SK-N-SH (cell line): Measurements from ENCODE around the gene C16orf87. TPM values are rescaled to one million over a fixed set of nuclear protein-coding genes. Genes with fewer than 3 reads are reported as not detected.

ENCODE experiments used
- CTCF ChIA-PET: fragments of 300-600, 350-600 bp; formaldehyde crosslinking; extraction: SDS; loops from one replicate; lab custom pipeline; 2021; lab: Yijun Ruan, JAX
- POLR2A ChIA-PET: fragments of 350-600 bp; sonication (Branson Sonifier 250); formaldehyde crosslinking; extraction: SDS; loops from one replicate; lab custom pipeline; 2020; ENCODE audit warnings: antibody characterized with exemption, inconsistent platforms; lab: Yijun Ruan, JAX
- DNase-seq: peaks from one replicate; pipeline ENCODE4 v3.0.0; 2012
- H2AFZ ChIP-seq: fragments of 200-600 bp; sonication (generic); 2 replicates; pipeline ENCODE4 v1.8.1; 2016; ENCODE audit warnings: antibody characterized with exemption, mild to moderate bottlenecking, low read depth
- H3F3A ChIP-seq: fragments of 200-600 bp; sonication (generic); replicated peaks from 2 replicates; pipeline ENCODE3; 2016; ENCODE audit warnings: antibody characterized with exemption, mild to moderate bottlenecking; ENCODE audit not compliant: insufficient read depth
- H3K27ac ChIP-seq, 2 experiments: fragments of 200-500 bp in 1 of 2; fragments of 200-600 bp in 1 of 2; sonication (Bioruptor generic) in 1 of 2; sonication (generic), shearing (Covaris generic) in 1 of 2; 2 replicates each; pipeline versions ENCODE4 v1.5.1 to v1.6.1; 2014 to 2016; ENCODE audit warnings: low read depth in 2 of 2, inconsistent platforms in 1 of 2, low read length in 1 of 2, mild to moderate bottlenecking in 1 of 2, mixed read lengths in 1 of 2
- H3K27me3 ChIP-seq: fragments of 200-600 bp; sonication (generic), shearing (Covaris generic); 2 replicates; pipeline ENCODE4 v1.6.1; 2016; ENCODE audit warnings: mixed run types; ENCODE audit not compliant: insufficient read depth
- H3K36me3 ChIP-seq, 2 experiments: fragments of 200-500 bp in 1 of 2; fragments of 200-600 bp in 1 of 2; sonication (Bioruptor generic) in 1 of 2; sonication (generic) in 1 of 2; replicated peaks in 1 of 2; 2 replicates each; pipeline versions ENCODE3 to v1.5.1; 2014 to 2016; ENCODE audit warnings: low read length in 1 of 2, mild to moderate bottlenecking in 1 of 2; ENCODE audit not compliant: insufficient read depth in 2 of 2, control insufficient read depth in 1 of 2
- H3K4me1 ChIP-seq, 2 experiments: fragments of 200-500 bp in 1 of 2; fragments of 200-600 bp in 1 of 2; sonication (Bioruptor generic) in 1 of 2; sonication (generic), shearing (Covaris generic) in 1 of 2; 2 replicates each; pipeline versions ENCODE4 v1.5.1 to v1.6.1; 2014 to 2016; ENCODE audit warnings: low read depth in 1 of 2, low read length in 1 of 2, mixed run types in 1 of 2; ENCODE audit not compliant: insufficient read depth in 2 of 2, control insufficient read depth in 1 of 2
- H3K4me2 ChIP-seq: fragments of 200-600 bp; sonication (generic), shearing (Covaris generic); 2 replicates; pipeline ENCODE4 v1.6.1; 2017; ENCODE audit warnings: mixed run types
- H3K4me3 ChIP-seq, 2 experiments: fragments of 200-500 bp in 1 of 2; fragments of 200-600 bp in 1 of 2; sonication (Bioruptor generic) in 1 of 2; sonication (generic), shearing (Covaris generic) in 1 of 2; 2 replicates each; pipeline versions ENCODE4 v1.5.1 to v1.8.1; 2014 to 2016; ENCODE audit warnings: low read depth in 2 of 2, inconsistent platforms in 1 of 2, low read length in 1 of 2, mild to moderate bottlenecking in 1 of 2, mixed read lengths in 1 of 2, moderate library complexity in 1 of 2
- H3K79me2 ChIP-seq: fragments of 200-600 bp; sonication (generic); 2 replicates; pipeline ENCODE4 v1.8.1; 2017; ENCODE audit warnings: mild to moderate bottlenecking; ENCODE audit not compliant: insufficient read depth
- H3K9ac ChIP-seq: fragments of 200-600 bp; sonication (generic); 2 replicates; pipeline ENCODE4 v1.6.1; 2017; ENCODE audit warnings: mixed run types
- H3K9me2 ChIP-seq: fragments of 200-600 bp; sonication (generic); 2 replicates; pipeline ENCODE4 v1.6.1; 2017; ENCODE audit warnings: mixed run types
- H3K9me3 ChIP-seq: fragments of 200-600 bp; sonication (generic); 2 replicates; pipeline ENCODE4 v1.6.1; 2017; ENCODE audit warnings: mixed run types, mild to moderate bottlenecking, moderate library complexity
- H4K20me1 ChIP-seq: fragments of 200-600 bp; sonication (generic); 2 replicates; pipeline ENCODE4 v1.6.1; 2017; ENCODE audit warnings: mild to moderate bottlenecking, mixed run types; ENCODE audit not compliant: insufficient read depth
- CHD2 ChIP-seq: fragments of 150-350 bp; IDR thresholded peaks from 2 replicates; pipeline ENCODE4 v1.6.1; 2018; ENCODE audit warnings: low read length; ENCODE audit not compliant: partially characterized antibody
- CTCF ChIP-seq: fragments of 200-600 bp; sonication (generic); IDR thresholded peaks from 2 replicates; pipeline ENCODE4 v1.6.1; 2017; ENCODE audit warnings: antibody characterized with exemption, mild to moderate bottlenecking, moderate library complexity
- EP300 ChIP-seq, 2 experiments: IDR thresholded peaks; 2 replicates each; pipeline versions ENCODE4 v1.4.0 to v1.6.1; 2012; ENCODE audit warnings: borderline replicate concordance in 1 of 2, low read depth in 1 of 2, low read length in 1 of 2
- EZH2phosphoT487 ChIP-seq: fragments of 200-600 bp; sonication (generic); IDR thresholded peaks from 2 replicates; pipeline ENCODE4 v1.6.1; 2017; ENCODE audit warnings: low read depth, mixed run types, mild to moderate bottlenecking, antibody characterized with exemption, moderate library complexity, borderline replicate concordance
- FOXJ3 ChIP-seq: sonication (generic); formaldehyde crosslinking; IDR thresholded peaks from 2 replicates; pipeline ENCODE4 v1.5.1; 2020; ENCODE audit warnings: mild to moderate bottlenecking, missing genetic modification reagents
- FOXM1 ChIP-seq: IDR thresholded peaks from 2 replicates; pipeline ENCODE4 v1.4.0; 2012; ENCODE audit warnings: low read depth, mild to moderate bottlenecking
- GABPA ChIP-seq: IDR thresholded peaks from 2 replicates; pipeline ENCODE4 v1.4.0; 2012; ENCODE audit warnings: low read depth, mild to moderate bottlenecking
- IRF3 ChIP-seq: fragments of 150-350 bp; IDR thresholded peaks from 2 replicates; pipeline ENCODE4 v1.6.1; 2016; ENCODE audit warnings: mild to moderate bottlenecking, low read depth, low read length
- MEF2A ChIP-seq: IDR thresholded peaks from 2 replicates; pipeline ENCODE4 v1.4.0; 2012; ENCODE audit warnings: low read depth, borderline replicate concordance
- NRF1 ChIP-seq: IDR thresholded peaks from 2 replicates; pipeline ENCODE4 v1.6.1; 2012; ENCODE audit warnings: low read depth, mild to moderate bottlenecking, low read length
- PBX3 ChIP-seq: IDR thresholded peaks from 2 replicates; pipeline ENCODE4; 2012
- RAD21 ChIP-seq: IDR thresholded peaks from 2 replicates; pipeline ENCODE4 v1.6.1; 2012; ENCODE audit warnings: mild to moderate bottlenecking, low read length
- SMC3 ChIP-seq: IDR thresholded peaks from 2 replicates; pipeline ENCODE4 v1.6.1; 2012; ENCODE audit warnings: low read depth, low read length, improper control_type of control experiment
- TCF12 ChIP-seq: IDR thresholded peaks from 2 replicates; pipeline ENCODE4 v1.4.0; 2012
- USF1 ChIP-seq: IDR thresholded peaks from 2 replicates; pipeline ENCODE4 v1.4.0; 2012; ENCODE audit warnings: low read depth, borderline replicate concordance
- USF2 ChIP-seq: fragments of 150-350 bp; IDR thresholded peaks from 2 replicates; pipeline ENCODE4 v1.6.1; 2017; ENCODE audit warnings: antibody characterized with exemption, low read length, low read depth, borderline replicate concordance
- ZBTB33 ChIP-seq: IDR thresholded peaks from 2 replicates; pipeline ENCODE4 v1.4.0; 2012; ENCODE audit warnings: low read depth, borderline replicate concordance
- WGBS: methylation state at CpG from one replicate; pipeline ENCODE4 v1.1.6; 2017; ENCODE audit warnings: low lambda C conversion rate; 5-methylcytosine and 5-hydroxymethylcytosine counted together
- polyA plus RNA-seq, 3 experiments: library from polyadenylated mRNA; depleted of rRNA; stranded (reverse); fragments of >200 nt; gene quantifications; 2 replicates each; pipeline ENCODE4 v1.2.3, GENCODE V29; 2012

Gene C16orf87
- polyA plus RNA-seq, 1 of the 3 experiments (the other 2 are of a cell fraction), result 3.5 TPM

- no peaks in the 10 kb centered on the region for H3K27me3 ChIP-seq
- no peak overlapping the region for H3K9ac ChIP-seq
- H2AFZ ChIP-seq, result no peak overlapping the region
- H3K79me2 ChIP-seq, result no peaks in the 10 kb centered on the region
- no peak overlapping the region; a peak in 1 of 4 replicates for H3K4me3 ChIP-seq
- 0 out of 2 replicates have a peak, but pooled peaks cover 3% of the 10 kb centered on the region for H4K20me1 ChIP-seq
- H3K4me1 ChIP-seq, result no peaks in the 10 kb centered on the region; a peak in 1 of 4 replicates
- TF ChIP-seq EZH2phosphoT487, result no peak
- TF ChIP-seq CTCF, result peak; percentile 68
- no peak for TF ChIP-seq ZBTB33
- no peak for TF ChIP-seq CHD2
- no peak for TF ChIP-seq EP300 (IDR thresholded peaks at IDR 0.05; ENCODE audit: borderline replicate concordance in 1 of 2, low read depth in 1 of 2, low read length in 1 of 2)
- no peak for TF ChIP-seq MEF2A
- no peak for TF ChIP-seq USF2
- peak; percentile 62 for TF ChIP-seq RAD21
- TF ChIP-seq SMC3, result peak; percentile 58
- no peak for TF ChIP-seq FOXM1
- DNase-seq, result peak; percentile 44
- H3K27ac ChIP-seq, result no peak overlapping the region
- H3K9me3 ChIP-seq, result peaks cover 5% of the 10 kb centered on the region; the same call in 1 of the 2 replicates
- H3F3A ChIP-seq, result peaks cover 4% of the 10 kb centered on the region
- peaks cover 17% of the 10 kb centered on the region in 2 experiments for H3K36me3 ChIP-seq
- no peaks in the 10 kb centered on the region for H3K9me2 ChIP-seq
- 69% methylated on average over 5 of the region's 5 CpGs for WGBS
- no peak overlapping the region for H3K4me2 ChIP-seq
- CTCF ChIA-PET, result interaction anchor here (1.0 to 4.7 kb wide), 19 partner anchors 9 to 890 kb away, joined by 3 to 47 read pairs (median 5); partner anchors contain the start of gene ORC6
- POLR2A ChIA-PET, result interaction anchor here (1.9 kb wide), 1 partner anchor 12 kb away, joined by 5 read pairs; no protein-coding TSS in a partner anchor
These were observed 29.4 kb downstream of the C16orf87 start for GRCh38 chr16:46801428-46802049.

- no peak for DNase-seq
- Histone ChIP-seq H3K36me3 (peaks cover 17 to 25% of the 10 kb centered on the region in 2 experiments), H3K9me3 (peaks cover 5% of the 10 kb centered on the region; the same call in 1 of the 2 replicates), H3K4me1 (no peaks in the 10 kb centered on the region; a peak in 1 of 4 replicates), H3K27me3 (no peaks in the 10 kb centered on the region), H3K79me2 (no peaks in the 10 kb centered on the region), H3F3A (peaks cover 4% of the 10 kb centered on the region), H3K4me2 (no peak overlapping the region), H3K9me2 (no peaks in the 10 kb centered on the region), H2AFZ (no peak overlapping the region), H3K4me3 (no peak overlapping the region), H3K9ac (no peak overlapping the region), H4K20me1 (0 out of 2 replicates have a peak, but pooled peaks cover 3% of the 10 kb centered on the region), H3K27ac (no peak overlapping the region)
- CTCF ChIA-PET, result interaction anchor here (0.6 to 4.7 kb wide), 22 partner anchors 8 to 891 kb away, joined by 3 to 47 read pairs (median 4); partner anchors contain the start of gene ORC6
- 72% methylated on average over 1 of the region's 1 CpG for WGBS
- POLR2A ChIA-PET, result interaction anchor here (1.1 to 1.9 kb wide), 2 partner anchors 11 to 111 kb away, joined by 3 to 5 read pairs; partner anchors contain the start of gene ORC6
- TF ChIP-seq NRF1, result no peak
- no peak for TF ChIP-seq MEF2A
- TF ChIP-seq IRF3, result no peak
- TF ChIP-seq EP300 (IDR thresholded peaks at IDR 0.05; ENCODE audit: borderline replicate concordance in 1 of 2, low read depth in 1 of 2, low read length in 1 of 2), result no peak
- TF ChIP-seq FOXJ3 (CRISPR knock-in tag), result no peak
- TF ChIP-seq TCF12, result no peak
- no peak for TF ChIP-seq SMC3
- TF ChIP-seq GABPA, result no peak
- no peak for TF ChIP-seq PBX3
- no peak for TF ChIP-seq USF1
These were observed 30.5 kb downstream of the C16orf87 start for GRCh38 chr16:46800494-46800893.
